AG10803 (cell line): ENCODE data around the gene PTTG1IP.

Experiments
- DNase-seq: peaks from one replicate; pipeline ENCODE4 v3.0.0; 2010; ENCODE audit warnings: low read depth
- H3K4me3 ChIP-seq: 2 replicates; pipeline ENCODE4 v1.5.1; 2011; ENCODE audit warnings: mild to moderate bottlenecking, low read length, control low read depth
- CTCF ChIP-seq: conservative IDR thresholded peaks from 2 replicates; pipeline ENCODE4 v1.5.1; 2011; ENCODE audit warnings: mild to moderate bottlenecking, low read length, control low read depth, inconsistent platforms

PTTG1IP gene

DNA sequence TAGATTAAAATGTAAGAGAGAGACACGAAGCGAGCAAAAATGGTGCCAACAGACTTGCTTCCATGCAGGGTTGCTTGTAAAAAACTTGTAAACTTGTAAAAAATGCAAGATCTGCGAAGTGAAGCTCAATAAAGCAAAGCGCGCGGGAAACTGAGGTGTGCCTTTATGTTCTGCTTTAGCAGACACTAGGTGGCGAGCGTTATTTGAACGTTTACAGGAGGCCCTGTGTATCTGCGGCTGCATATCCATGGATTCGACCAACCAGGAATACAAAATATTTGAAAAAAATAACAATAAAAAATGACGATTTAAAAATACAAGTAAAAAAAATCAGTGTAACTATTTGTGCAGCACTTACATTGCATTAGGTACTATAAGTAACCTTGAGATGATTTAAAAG lies 73.4 kb downstream of the PTTG1IP start:
- H3K4me3 ChIP-seq = peak overlapping the region; percentile 90
- DNase-seq = peak; percentile 55
- TF ChIP-seq CTCF = peak; percentile 63

GRCh38 chr21:44799646-44800045 lies 73.8 kb downstream of the PTTG1IP start:
- DNase-seq = no peak
- TF ChIP-seq CTCF = no peak
- no peak overlapping the region for H3K4me3 ChIP-seq
